CD4-positive, CD25-positive, alpha-beta regulatory T cell (primary cell): ENCODE measurements around the gene ZFP69. TPM values are rescaled to one million over a fixed set of nuclear protein-coding genes. Genes with fewer than 3 reads are reported as not detected.
A peak's percentile ranks its signal among the peaks of the same experiment; 100 is the strongest.

Experiments
- ATAC-seq, 2 donors: fragments of 150-1000 bp; cut with Tn5 transposase; one replicate each; pipeline ENCODE4 v1.10.0; 2021; ENCODE audit warnings: low read depth in 2 of 2, moderate number of reproducible peaks in 2 of 2, moderate library complexity in 1 of 2
- DNase-seq, 3 donors: peaks; one replicate each; pipeline versions ENCODE4 v3.0.0 to v3.0.0-alpha.2; 2012 to 2022; ENCODE audit warnings: mixed read lengths in 1 of 3
- H3K27ac ChIP-seq: one replicate; pipeline ENCODE4 v1.7.0; 2013; ENCODE audit warnings: mild to moderate bottlenecking, low read length; ENCODE audit not compliant: insufficient read depth, poor library complexity, severe bottlenecking
- H3K27me3 ChIP-seq: one replicate; pipeline ENCODE4 v1.7.0; 2013; ENCODE audit warnings: low read length; ENCODE audit not compliant: control insufficient read depth, insufficient read depth
- H3K36me3 ChIP-seq: one replicate; pipeline ENCODE4 v1.7.0; 2013; ENCODE audit warnings: mild to moderate bottlenecking, low read length, moderate library complexity; ENCODE audit not compliant: control insufficient read depth, insufficient read depth
- H3K4me1 ChIP-seq: 2 replicates; pipeline ENCODE4 v1.7.0; 2013; ENCODE audit warnings: mild to moderate bottlenecking, low read length; ENCODE audit not compliant: insufficient read depth, control insufficient read depth, poor library complexity, severe bottlenecking
- H3K4me3 ChIP-seq: one replicate; pipeline ENCODE4 v1.7.0; 2013; ENCODE audit warnings: low read depth, mild to moderate bottlenecking, low read length, moderate library complexity
- H3K9me3 ChIP-seq, 2 experiments: 1 replicate in 1 of 2; 2 replicates in 1 of 2; pipeline ENCODE4 v1.7.0; 2013; ENCODE audit warnings: low read length in 2 of 2, mild to moderate bottlenecking in 1 of 2, moderate library complexity in 1 of 2; ENCODE audit not compliant: control insufficient read depth in 2 of 2
- H3K27ac Mint-ChIP-seq, 3 donors: one replicate each; pipeline ENCODE4 v1.8.0; 2020 to 2022; ENCODE audit warnings: mild to moderate bottlenecking in 3 of 3, mixed read lengths in 3 of 3, moderate library complexity in 2 of 3
- H3K27me3 Mint-ChIP-seq: one replicate; pipeline ENCODE4 v1.8.0; 2022; ENCODE audit warnings: mild to moderate bottlenecking, mixed read lengths
- H3K36me3 Mint-ChIP-seq: one replicate; pipeline ENCODE4 v1.8.0; 2020; ENCODE audit warnings: mixed read lengths
- H3K4me1 Mint-ChIP-seq, 4 donors: one replicate each; pipeline ENCODE4 v1.8.0; 2020 to 2022; ENCODE audit warnings: mixed read lengths in 4 of 4, mild to moderate bottlenecking in 1 of 4
- H3K4me3 Mint-ChIP-seq, 4 donors: one replicate each; pipeline ENCODE4 v1.8.0; 2020 to 2022; ENCODE audit warnings: mild to moderate bottlenecking in 4 of 4, mixed read lengths in 4 of 4, moderate library complexity in 3 of 4
- H3K9me3 Mint-ChIP-seq, 7 donors: one replicate each; pipeline ENCODE4 v1.8.0; 2020 to 2022; ENCODE audit warnings: mixed read lengths in 7 of 7, mild to moderate bottlenecking in 3 of 7, moderate library complexity in 2 of 7
- polyA plus RNA-seq, 4 donors: library from polyadenylated mRNA; unstranded; fragments of 300-500 nt; fragmentation: Illumina TruSeq; gene quantifications; one replicate each; pipeline ENCODE4 v1.2.3, GENCODE V29; 2021
- total RNA-seq: library from RNA; stranded (reverse); gene quantifications from one replicate; pipeline ENCODE4 v1.2.3, GENCODE V29; 2022

The ZFP69 gene
- total and polyA plus RNA-seq, 5 donors from 2014 or later = 3.3 to 6.9 (median 3.8) TPM

GRCh38 chr1:40519517-40519916 lies 42.4 kb downstream of the ZFP69 start:
- H3K27ac Mint-ChIP-seq = no peak overlapping the region
- H3K27ac ChIP-seq = no peak overlapping the region
- peaks cover 11% of the 10 kb centered on the region for H3K36me3 Mint-ChIP-seq
- peaks cover 11% of the 10 kb centered on the region for H3K36me3 ChIP-seq
- no peaks in the 10 kb centered on the region for H3K27me3 ChIP-seq
- peaks cover 47 to 69% of the 10 kb centered on the region in 2 experiments for H3K9me3 ChIP-seq
- H3K4me1 Mint-ChIP-seq = peaks cover 0 to 5% (median 0%) of the 10 kb centered on the region in 4 donors
- peaks cover 5% of the 10 kb centered on the region for H3K27me3 Mint-ChIP-seq
- ATAC-seq (no peak), DNase-seq (no peak)
- peaks cover 10 to 51% (median 29%) of the 10 kb centered on the region in 7 donors for H3K9me3 Mint-ChIP-seq
- no peak overlapping the region for H3K4me3 Mint-ChIP-seq
- H3K4me3 ChIP-seq = no peak overlapping the region
- no peaks in the 10 kb centered on the region for H3K4me1 ChIP-seq

GRCh38 chr1:40530735-40531380 lies 53.8 kb downstream of the ZFP69 start:
- H3K36me3 ChIP-seq = no peaks in the 10 kb centered on the region
- no peak for ATAC-seq
- Mint-ChIP-seq H3K9me3 (peaks cover 0 to 11% (median 4%) of the 10 kb centered on the region in 7 donors), H3K4me3 (peak overlapping the region; percentile 90 to 100 (median 96)), H3K4me1 (peaks cover 16 to 33% (median 25%) of the 10 kb centered on the region in 4 donors), H3K36me3 (peaks cover 6% of the 10 kb centered on the region), H3K27me3 (peaks cover 27% of the 10 kb centered on the region), H3K27ac (peak overlapping the region; percentile 93 to 96 (median 94))
- DNase-seq = no peak
- H3K9me3 ChIP-seq = peaks cover 6 to 8% of the 10 kb centered on the region in 2 experiments
- H3K4me1 ChIP-seq = peaks cover 17% of the 10 kb centered on the region
- H3K4me3 ChIP-seq = peak overlapping the region; percentile 99
- H3K27ac ChIP-seq = peak overlapping the region; percentile 70
- H3K27me3 ChIP-seq = no peaks in the 10 kb centered on the region

- Mint-ChIP-seq H3K9me3 (peaks cover 0 to 6% (median 4%) of the 10 kb centered on the region in 7 donors), H3K4me3 (peak within 1 kb of the TSS; percentile 90 to 100 (median 96)), H3K4me1 (peaks cover 16 to 33% (median 25%) of the 10 kb centered on the region in 4 donors), H3K27ac (peak within 1 kb of the TSS; percentile 93 to 96 (median 94)), H3K36me3 (peaks cover 4% of the 10 kb centered on the region), H3K27me3 (peaks cover 24% of the 10 kb centered on the region)
- Histone ChIP-seq H3K27me3 (no peaks in the 10 kb centered on the region), H3K9me3 (peaks cover 0 to 6% of the 10 kb centered on the region in 2 experiments), H3K27ac (peak within 1 kb of the TSS; percentile 70), H3K4me1 (peaks cover 17% of the 10 kb centered on the region), H3K36me3 (no peaks in the 10 kb centered on the region), H3K4me3 (peak within 1 kb of the TSS; percentile 99)
- ATAC-seq (peak; percentile 94 to 97), DNase-seq (peak; percentile 81 to 94 (median 82))
These were observed 54.4 kb downstream of the ZFP69 start, which contains the start of gene ZNF684 for GRCh38 chr1:40531381-40532061. Gene ZNF684, plus strand, starts transcription at chr1:40531637. Its CDS starts 1,530 bp downstream, at chr1:40533167.

- peak overlapping the region; percentile 99 for H3K4me3 ChIP-seq
These were observed 54.9 kb downstream of the ZFP69 start for GRCh38 chr1:40532062-40532389.

GRCh38 chr1:40532844-40533424 lies 55.8 kb downstream of the ZFP69 start:
- DNase-seq = peak in 2 of 3 donors; percentile 19 to 71
- H3K9me3 Mint-ChIP-seq = peaks cover 0 to 6% (median 3%) of the 10 kb centered on the region in 7 donors

More at GRCh38 chr1:40532062-40532389, 54.9 kb downstream of the ZFP69 start:
- no peaks in the 10 kb centered on the region for H3K36me3 ChIP-seq
- Mint-ChIP-seq H3K27me3 (peaks cover 21% of the 10 kb centered on the region), H3K4me1 (peaks cover 16 to 33% (median 25%) of the 10 kb centered on the region in 4 donors), H3K27ac (peak overlapping the region; percentile 93 to 96 (median 94)), H3K36me3 (peaks cover 4% of the 10 kb centered on the region), H3K9me3 (peaks cover 0 to 6% (median 4%) of the 10 kb centered on the region in 7 donors), H3K4me3 (peak overlapping the region; percentile 90 to 100 (median 96))
- peaks cover 0 to 6% of the 10 kb centered on the region in 2 experiments for H3K9me3 ChIP-seq
- no peak for ATAC-seq
- DNase-seq = no peak
- H3K27ac ChIP-seq = peak overlapping the region; percentile 70
- no peaks in the 10 kb centered on the region for H3K27me3 ChIP-seq
- H3K4me1 ChIP-seq = peaks cover 17% of the 10 kb centered on the region

GRCh38 chr1:40534589-40534988 lies 57.5 kb downstream of the ZFP69 start:
- H3K9me3 ChIP-seq = no peaks in the 10 kb centered on the region
- no peak overlapping the region for H3K27ac ChIP-seq
- peaks cover 17% of the 10 kb centered on the region for H3K4me1 ChIP-seq
- no peaks in the 10 kb centered on the region for H3K36me3 ChIP-seq
- ATAC-seq (no peak), DNase-seq (no peak)
- Mint-ChIP-seq H3K4me3 (no peak overlapping the region), H3K27me3 (peaks cover 10% of the 10 kb centered on the region), H3K27ac (no peak overlapping the region), H3K4me1 (peaks cover 16 to 33% (median 25%) of the 10 kb centered on the region in 4 donors), H3K9me3 (peaks cover 0 to 6% (median 3%) of the 10 kb centered on the region in 7 donors), H3K36me3 (peaks cover 8% of the 10 kb centered on the region)
- H3K4me3 ChIP-seq = no peak overlapping the region
- H3K27me3 ChIP-seq = no peaks in the 10 kb centered on the region

More at GRCh38 chr1:40532844-40533424, 55.8 kb downstream of the ZFP69 start:
- H3K27ac Mint-ChIP-seq = peak overlapping the region in 1 of 3 donors; percentile 96
- H3K27ac ChIP-seq = no peak overlapping the region
- peak overlapping the region; percentile 99 for H3K4me3 ChIP-seq
- H3K36me3 Mint-ChIP-seq = peaks cover 8% of the 10 kb centered on the region
- H3K27me3 ChIP-seq = no peaks in the 10 kb centered on the region
- ATAC-seq = no peak
- peaks cover 16 to 33% (median 25%) of the 10 kb centered on the region in 4 donors for H3K4me1 Mint-ChIP-seq
- H3K9me3 ChIP-seq = peaks cover 0 to 2% of the 10 kb centered on the region in 2 experiments
- H3K4me1 ChIP-seq = peaks cover 17% of the 10 kb centered on the region
- no peaks in the 10 kb centered on the region for H3K36me3 ChIP-seq
- peak overlapping the region; percentile 4 to 81 (median 57) for H3K4me3 Mint-ChIP-seq
- H3K27me3 Mint-ChIP-seq = peaks cover 17% of the 10 kb centered on the region

GRCh38 chr1:40535732-40536131 lies 58.6 kb downstream of the ZFP69 start:
- Histone ChIP-seq H3K4me3 (no peak overlapping the region), H3K9me3 (no peaks in the 10 kb centered on the region), H3K27ac (no peak overlapping the region), H3K27me3 (no peaks in the 10 kb centered on the region), H3K36me3 (peaks cover 2% of the 10 kb centered on the region), H3K4me1 (peaks cover 17% of the 10 kb centered on the region)
- ATAC-seq (no peak), DNase-seq (no peak)
- H3K27me3 Mint-ChIP-seq = peaks cover 9% of the 10 kb centered on the region
- no peak overlapping the region for H3K27ac Mint-ChIP-seq
- H3K4me1 Mint-ChIP-seq = peaks cover 16 to 36% (median 27%) of the 10 kb centered on the region in 4 donors
- peaks cover 8% of the 10 kb centered on the region for H3K36me3 Mint-ChIP-seq
- peaks cover 0 to 5% (median 3%) of the 10 kb centered on the region in 7 donors for H3K9me3 Mint-ChIP-seq
- H3K4me3 Mint-ChIP-seq = peak overlapping the region in 1 of 4 donors; percentile 10
